ENCODE results near the gene GDAP2. TPM values are rescaled to one million over a fixed set of nuclear protein-coding genes. Genes with fewer than 3 reads are reported as not detected.

GDAP2 gene
- total RNA-seq, 1 donor from 2014 or later = 25.4 TPM

DNA sequence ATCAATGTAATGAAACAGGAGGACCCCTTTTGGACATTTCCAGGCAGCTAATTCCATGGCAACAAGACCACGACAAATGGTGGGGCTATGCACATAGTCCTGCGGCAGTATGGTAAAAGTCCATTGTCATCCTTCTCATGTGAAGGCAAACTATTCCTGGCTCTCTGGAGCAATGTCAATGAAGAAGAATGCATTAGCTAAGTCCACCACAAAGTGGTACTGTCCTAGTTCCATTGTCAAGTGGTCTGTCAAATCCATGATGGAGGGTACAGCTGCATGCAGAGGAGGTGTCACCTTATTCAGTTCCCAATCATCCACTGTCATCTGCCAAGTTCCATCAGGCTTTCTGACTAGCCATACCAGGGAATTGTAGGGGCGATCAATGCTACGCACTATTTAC lies 110.1 kb downstream of the GDAP2 start:
- peaks cover 2% of the 10 kb centered on the region for H3K36me3 Mint-ChIP-seq (ENCODE audit: low read depth)

DNA sequence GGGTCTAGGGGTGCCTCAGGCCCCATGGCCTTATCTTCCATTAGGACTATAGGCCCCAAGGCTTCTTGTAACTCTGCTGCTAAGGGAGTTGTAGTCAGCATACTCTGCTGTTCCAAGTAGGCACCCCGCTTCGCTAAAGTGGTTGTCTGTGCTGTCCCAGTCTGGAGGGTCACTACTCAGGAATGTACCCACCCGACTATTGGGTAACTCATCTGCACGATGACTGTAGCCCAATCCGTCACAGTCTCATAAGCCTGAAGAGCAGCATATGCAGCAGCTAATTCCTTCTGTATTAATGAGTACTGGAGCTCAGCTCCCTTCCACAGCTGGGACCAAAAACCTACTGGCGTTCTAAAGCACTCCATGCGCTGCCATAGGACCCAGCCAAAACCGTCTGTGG lies 111.0 kb downstream of the GDAP2 start:
- H3K9me3 Mint-ChIP-seq = peaks cover 4% of the 10 kb centered on the region
- TF ChIP-seq, protein P1, sequence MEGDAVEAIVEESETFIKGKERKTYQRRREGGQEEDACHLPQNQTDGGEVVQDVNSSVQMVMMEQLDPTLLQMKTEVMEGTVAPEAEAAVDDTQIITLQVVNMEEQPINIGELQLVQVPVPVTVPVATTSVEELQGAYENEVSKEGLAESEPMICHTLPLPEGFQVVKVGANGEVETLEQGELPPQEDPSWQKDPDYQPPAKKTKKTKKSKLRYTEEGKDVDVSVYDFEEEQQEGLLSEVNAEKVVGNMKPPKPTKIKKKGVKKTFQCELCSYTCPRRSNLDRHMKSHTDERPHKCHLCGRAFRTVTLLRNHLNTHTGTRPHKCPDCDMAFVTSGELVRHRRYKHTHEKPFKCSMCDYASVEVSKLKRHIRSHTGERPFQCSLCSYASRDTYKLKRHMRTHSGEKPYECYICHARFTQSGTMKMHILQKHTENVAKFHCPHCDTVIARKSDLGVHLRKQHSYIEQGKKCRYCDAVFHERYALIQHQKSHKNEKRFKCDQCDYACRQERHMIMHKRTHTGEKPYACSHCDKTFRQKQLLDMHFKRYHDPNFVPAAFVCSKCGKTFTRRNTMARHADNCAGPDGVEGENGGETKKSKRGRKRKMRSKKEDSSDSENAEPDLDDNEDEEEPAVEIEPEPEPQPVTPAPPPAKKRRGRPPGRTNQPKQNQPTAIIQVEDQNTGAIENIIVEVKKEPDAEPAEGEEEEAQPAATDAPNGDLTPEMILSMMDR (conservative IDR thresholded peaks at IDR 0.05) = no peak
- DNase-seq (ENCODE audit: low read depth, low spot score) = no peak

More for the DNA sequence above, 110.1 kb downstream of the GDAP2 start:
- H3K4me3 Mint-ChIP-seq = no peak overlapping the region
- peaks cover under 1% of the 10 kb centered on the region for H3K4me1 Mint-ChIP-seq
- H3K9me3 Mint-ChIP-seq = peaks cover 4% of the 10 kb centered on the region
- no peaks in the 10 kb centered on the region for H3K27me3 Mint-ChIP-seq (ENCODE audit: low read depth)
- TF ChIP-seq, protein P1 (conservative IDR thresholded peaks at IDR 0.05) = no peak
- no peak for DNase-seq (ENCODE audit: low read depth, low spot score)
- H3K27ac Mint-ChIP-seq (ENCODE audit: unreplicated experiment) = no peak overlapping the region

DNA sequence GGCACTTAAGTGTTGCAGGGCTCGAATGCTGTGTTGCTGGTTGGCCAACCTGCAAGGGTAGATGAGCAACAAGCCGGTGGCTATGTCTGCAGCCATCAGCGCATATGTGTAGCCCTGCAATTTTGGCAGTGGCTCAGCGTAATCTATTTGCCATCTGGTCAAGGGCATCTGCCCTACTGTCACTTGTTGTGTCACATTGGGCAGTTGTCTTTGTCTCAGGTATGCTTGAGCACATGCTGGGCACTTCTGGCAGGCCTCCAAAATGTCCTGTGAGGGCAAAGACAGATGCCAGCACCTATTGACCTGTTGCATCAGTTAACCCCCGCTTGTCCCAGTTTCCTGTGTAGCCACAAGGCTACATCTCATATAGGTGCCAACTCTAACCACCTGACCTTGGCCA lies 111.8 kb downstream of the GDAP2 start:
- Mint-ChIP-seq H3K36me3 (ENCODE audit: low read depth) (peaks cover 2% of the 10 kb centered on the region), H3K4me1 (peaks cover 17% of the 10 kb centered on the region), H3K27ac (ENCODE audit: unreplicated experiment) (no peak overlapping the region), H3K27me3 (ENCODE audit: low read depth) (no peaks in the 10 kb centered on the region), H3K9me3 (no peaks in the 10 kb centered on the region), H3K4me3 (no peak overlapping the region)
- TF ChIP-seq, protein P1 (conservative IDR thresholded peaks at IDR 0.05) = no peak
- no peak for DNase-seq (ENCODE audit: low read depth, low spot score)

More for the DNA sequence above, 111.0 kb downstream of the GDAP2 start:
- H3K4me1 Mint-ChIP-seq = peaks cover 9% of the 10 kb centered on the region
- H3K4me3 Mint-ChIP-seq = no peak overlapping the region
- H3K27me3 Mint-ChIP-seq (ENCODE audit: low read depth) = no peaks in the 10 kb centered on the region
- peaks cover 2% of the 10 kb centered on the region for H3K36me3 Mint-ChIP-seq (ENCODE audit: low read depth)
- H3K27ac Mint-ChIP-seq (ENCODE audit: unreplicated experiment) = no peak overlapping the region

DNA sequence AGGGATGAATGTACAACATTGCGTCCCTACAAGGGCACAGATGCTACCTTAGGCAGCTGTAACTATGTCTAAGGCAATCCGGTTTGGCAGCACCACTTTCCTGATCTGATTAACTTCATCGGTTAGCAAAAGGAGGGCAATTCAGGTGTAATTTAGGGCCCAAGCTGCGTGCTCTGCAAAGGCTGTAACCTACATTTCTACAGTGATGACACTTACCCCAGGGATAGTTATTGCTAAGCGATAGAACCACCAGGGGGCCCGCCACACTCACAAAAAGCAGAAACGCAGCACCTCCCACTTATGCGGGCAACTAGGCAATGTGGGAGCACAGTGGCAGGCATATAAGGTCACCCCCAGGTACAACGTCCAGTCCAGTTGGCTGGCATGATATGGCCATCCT lies 113.5 kb downstream of the GDAP2 start:
- H3K4me1 Mint-ChIP-seq = peaks cover 19% of the 10 kb centered on the region
- no peak overlapping the region for H3K4me3 Mint-ChIP-seq
- DNase-seq (ENCODE audit: low read depth, low spot score) = no peak
- peaks cover 2% of the 10 kb centered on the region for H3K36me3 Mint-ChIP-seq (ENCODE audit: low read depth)
- H3K27ac Mint-ChIP-seq (ENCODE audit: unreplicated experiment) = no peak overlapping the region
- peaks cover 3% of the 10 kb centered on the region for H3K9me3 Mint-ChIP-seq
- TF ChIP-seq, protein P1 (conservative IDR thresholded peaks at IDR 0.05) = peak; percentile 18
- H3K27me3 Mint-ChIP-seq (ENCODE audit: low read depth) = no peaks in the 10 kb centered on the region

DNA sequence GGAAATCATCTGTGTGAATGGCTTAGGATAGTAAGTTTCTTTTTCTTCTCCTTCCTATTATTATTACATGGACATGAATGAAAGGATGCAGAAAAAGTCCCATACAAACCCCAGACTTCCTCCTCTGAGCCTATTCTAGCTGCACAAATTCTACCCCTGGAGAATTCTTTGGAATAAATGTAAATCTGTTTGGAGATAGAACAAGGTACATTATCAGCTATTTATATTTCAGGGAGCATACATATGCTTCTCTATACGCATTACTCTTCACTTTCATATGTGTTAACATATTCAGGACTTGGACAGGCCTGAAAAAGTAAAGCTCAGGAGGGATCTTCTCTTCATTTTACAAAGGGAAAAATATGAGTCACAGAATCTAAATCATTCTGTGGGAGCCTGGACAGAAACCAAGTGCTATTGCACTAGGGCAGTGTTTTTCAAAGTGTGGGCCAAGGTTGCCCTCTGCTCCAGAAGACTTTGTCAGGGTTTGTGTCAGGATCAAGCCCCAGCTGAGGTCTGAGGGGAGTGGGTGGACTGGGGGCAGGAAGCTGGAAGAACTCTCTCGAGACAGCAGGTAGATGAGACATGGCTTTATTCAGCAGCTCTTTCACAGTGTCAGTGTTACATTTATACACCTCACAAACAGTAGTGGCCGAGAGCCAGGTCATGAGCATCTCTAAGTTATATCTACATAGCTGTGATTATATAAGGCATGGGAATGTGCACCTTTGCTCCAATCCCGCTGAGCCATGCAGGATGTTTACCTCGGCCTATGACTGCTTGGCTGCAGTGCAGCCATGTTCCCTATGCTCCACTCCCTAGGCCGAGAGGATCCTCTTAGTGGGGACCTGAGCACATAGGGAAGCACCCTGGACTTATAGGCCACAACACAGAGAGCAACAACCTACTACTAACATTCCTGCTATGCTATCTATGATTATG lies 114.3 kb downstream of the GDAP2 start:
- TF ChIP-seq, protein P1 (conservative IDR thresholded peaks at IDR 0.05) = no peak
- H3K36me3 Mint-ChIP-seq (ENCODE audit: low read depth) = peaks cover 2% of the 10 kb centered on the region
- H3K27me3 Mint-ChIP-seq (ENCODE audit: low read depth) = no peaks in the 10 kb centered on the region
- peaks cover 19% of the 10 kb centered on the region for H3K4me1 Mint-ChIP-seq
- H3K9me3 Mint-ChIP-seq = peaks cover 3% of the 10 kb centered on the region
- H3K27ac Mint-ChIP-seq (ENCODE audit: unreplicated experiment) = peak overlapping the region; percentile 5
- no peak for DNase-seq (ENCODE audit: low read depth, low spot score)
- no peak overlapping the region for H3K4me3 Mint-ChIP-seq

Other genes with a start within 250 kb of the GDAP2 start
- 41.6 and 45.3 TPM in 2 replicates for gene WDR3, start 118 bp upstream of the GDAP2 start, total RNA-seq

Measured in neural crest cell (in vitro differentiated cells).